ENCODE results near the gene EEF1G. TPM values are rescaled to one million over a fixed set of nuclear protein-coding genes. Genes with fewer than 3 reads are reported as not detected.

EEF1G gene
- total RNA-seq, 2 experiments from 2014 or later: 991 to 999 TPM

DNA sequence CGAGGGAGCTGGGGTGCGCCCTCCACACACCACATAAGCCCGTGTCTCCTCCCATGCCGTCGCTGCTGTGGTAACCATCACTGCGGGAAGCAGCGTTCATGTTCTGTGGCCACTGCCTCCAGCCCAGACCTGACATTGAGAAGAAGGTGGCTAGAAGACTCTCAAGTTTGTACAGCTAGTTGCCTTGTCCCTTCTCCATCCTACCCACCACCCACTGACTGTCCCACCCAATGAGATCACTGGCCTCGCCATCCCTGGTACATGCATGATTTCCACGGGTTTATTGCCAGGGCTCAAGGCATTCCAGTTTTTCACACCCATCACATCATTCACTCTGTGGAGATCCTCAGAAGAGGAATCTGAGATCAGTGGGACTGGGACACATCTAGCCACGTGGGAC, 60.1 kb downstream of the EEF1G start:
- Mint-ChIP-seq H3K4me3 (no peak overlapping the region), H3K27ac (no peak overlapping the region), H3K36me3 (ENCODE audit: low read depth) (peaks cover 38% of the 10 kb centered on the region), H3K27me3 (no peaks in the 10 kb centered on the region), H3K9me3 (no peaks in the 10 kb centered on the region), H3K4me1 (peaks cover 5% of the 10 kb centered on the region)
- POLR2A ChIA-PET: no interaction called here
- no peak for DNase-seq
- CTCF ChIA-PET: interaction anchor here (1.6 to 4.2 kb wide), 2 partner anchors 29 to 89 kb away, joined by 9 to 18 read pairs; no protein-coding TSS in a partner anchor

DNA sequence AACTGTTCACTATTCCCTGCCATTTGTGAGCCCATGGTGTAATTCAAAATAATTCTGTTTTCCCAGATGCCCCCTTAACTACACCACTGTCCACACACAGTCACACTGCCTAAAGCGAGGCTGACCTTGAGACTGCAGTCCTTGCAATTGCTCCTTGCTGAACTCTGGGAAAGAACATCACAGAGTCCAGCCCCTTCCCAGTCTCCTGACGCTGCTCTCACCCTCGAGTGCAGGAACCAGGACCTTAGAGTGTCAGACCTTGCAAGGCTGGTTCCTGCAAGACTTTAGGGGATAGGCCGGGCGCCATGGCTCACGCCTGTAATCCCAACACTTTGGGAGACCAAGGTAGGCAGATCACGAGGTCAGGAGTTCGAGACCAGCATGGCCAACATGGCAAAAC, 60.7 kb downstream of the EEF1G start:
- ChIA-PET POLR2A (no interaction called here), CTCF (interaction anchor here (4.2 kb wide), 1 partner anchor 89 kb away, joined by 18 read pairs; no protein-coding TSS in a partner anchor)
- Mint-ChIP-seq H3K36me3 (ENCODE audit: low read depth) (peaks cover 31% of the 10 kb centered on the region), H3K4me1 (peaks cover 6% of the 10 kb centered on the region), H3K4me3 (no peak overlapping the region), H3K27ac (no peak overlapping the region), H3K9me3 (no peaks in the 10 kb centered on the region), H3K27me3 (no peaks in the 10 kb centered on the region)
- no peak for DNase-seq

Other genes starting within 250 kb of the EEF1G start
- gene ASRGL1, start 236.4 kb downstream of the EEF1G start, total RNA-seq: 1 to 10 TPM; 6.2 to 6.5 TPM
- gene SCGB1A1, start 154.9 kb downstream of the EEF1G start, total RNA-seq: not detected
- gene AHNAK, start 27.1 kb downstream of the EEF1G start, total RNA-seq: 100 to 1,000 TPM; 323 to 360 TPM
- gene TUT1, start 17.6 kb upstream of the EEF1G start, total RNA-seq: 10 to 100 TPM; 23.7 to 25.2 TPM
- gene MTA2, start 28.0 kb upstream of the EEF1G start, total RNA-seq: 100 to 1,000 TPM; 226 TPM
- gene EML3, start 38.9 kb upstream of the EEF1G start, total RNA-seq: 100 to 1,000 TPM; 121 to 122 TPM
- 1 to 10 TPM; 1.6 to 2.2 TPM for gene ROM1, start 39.4 kb upstream of the EEF1G start, total RNA-seq
- gene B3GAT3, start 48.1 kb upstream of the EEF1G start, total RNA-seq: 10 to 100 TPM; 58.9 to 67.1 TPM
- 100 to 1,000 TPM; 278 to 284 TPM for gene GANAB, start 72.7 kb upstream of the EEF1G start, total RNA-seq
- gene INTS5, start 79.4 kb upstream of the EEF1G start, total RNA-seq: 10 to 100 TPM; 30.6 to 32.1 TPM
- 10 to 100 TPM; 88.4 to 93.5 TPM for gene C11orf98, start 91.3 kb upstream of the EEF1G start, total RNA-seq
- 10 to 100 TPM; 16.6 to 18.3 TPM for gene CSKMT, start 91.4 kb upstream of the EEF1G start, total RNA-seq
- gene UQCC3, start 97.8 kb upstream of the EEF1G start, total RNA-seq: 1 to 10 TPM; 7.9 to 8.2 TPM
- gene LBHD1, start 98.4 kb upstream of the EEF1G start, total RNA-seq: 10 to 100 TPM; 17.2 to 18.3 TPM
- gene UBXN1, start 105.2 kb upstream of the EEF1G start, total RNA-seq: 100 to 1,000 TPM; 135 to 139 TPM
- gene LRRN4CL, start 115.6 kb upstream of the EEF1G start, total RNA-seq: under 1 TPM; 0.18 to 0.20 TPM
- gene BSCL2, start 133.5 kb upstream of the EEF1G start, total RNA-seq: 10 to 100 TPM; 24.2 to 28.9 TPM
- not detected for gene GNG3, start 133.8 kb upstream of the EEF1G start, total RNA-seq
- 10 to 100 TPM; 65.1 to 65.3 TPM for gene HNRNPUL2, start 153.6 kb upstream of the EEF1G start, total RNA-seq
- gene TTC9C, start 154.6 kb upstream of the EEF1G start, total RNA-seq: 10 to 100 TPM; 48.3 to 48.4 TPM
- gene ZBTB3, start 180.3 kb upstream of the EEF1G start, total RNA-seq: 10 to 100 TPM; 13.3 to 13.4 TPM
- 10 to 100 TPM; 89.2 to 94.1 TPM for gene POLR2G, start 187.7 kb upstream of the EEF1G start, total RNA-seq
- 10 to 100 TPM; 15.2 to 16.0 TPM for gene TAF6L, start 197.5 kb upstream of the EEF1G start, total RNA-seq
- gene TMEM179B, start 213.5 kb upstream of the EEF1G start, total RNA-seq: 10 to 100 TPM; 46.9 to 48.2 TPM
- 10 to 100 TPM; 18.0 to 21.0 TPM for gene TMEM223, start 218.1 kb upstream of the EEF1G start, total RNA-seq
- gene NXF1, start 231.5 kb upstream of the EEF1G start, total RNA-seq: 10 to 100 TPM; 80.3 to 82.4 TPM